ENCODE measurements around the gene SASH1.

The SASH1 gene

DNA sequence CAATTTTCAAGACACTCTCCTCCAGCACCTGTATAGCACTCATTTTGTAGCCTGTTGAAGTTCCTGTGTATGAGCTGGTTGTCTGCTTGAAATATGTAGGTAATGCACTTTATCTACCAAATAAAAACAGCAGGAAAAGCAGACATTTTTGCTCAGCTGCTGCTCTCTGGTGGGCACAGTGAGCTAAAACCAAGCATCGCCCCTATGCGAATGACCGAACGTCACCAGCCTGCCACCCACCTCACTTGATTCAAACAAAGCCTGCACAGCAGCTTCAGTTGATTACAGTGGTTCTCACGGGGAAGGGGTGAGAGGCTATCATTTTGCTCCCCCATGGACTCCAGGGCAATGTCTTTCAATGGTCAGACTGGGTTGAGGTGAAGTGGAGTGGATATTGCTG lies 185.7 kb downstream of the SASH1 start:
- DNase-seq: no peak

DNA sequence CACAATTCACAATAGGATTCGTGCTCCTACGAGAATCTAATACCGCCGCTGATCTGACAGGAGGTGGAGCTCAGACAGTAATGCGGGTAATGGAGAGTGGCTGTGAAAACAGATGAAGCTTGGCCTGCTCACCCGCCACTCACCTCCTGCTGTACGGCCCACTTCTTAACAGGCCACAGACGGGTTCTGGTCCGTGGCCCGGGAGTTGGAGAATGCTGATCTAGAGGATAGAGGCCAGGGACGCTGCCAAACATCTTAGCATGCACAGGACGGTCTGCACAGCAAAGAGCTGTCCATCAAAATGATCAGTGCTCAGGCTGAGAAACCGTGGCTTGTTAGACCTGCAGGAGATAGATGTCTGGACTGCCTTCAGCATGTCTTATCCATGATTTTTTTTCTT lies 186.4 kb downstream of the SASH1 start:
- DNase-seq: no peak

DNA sequence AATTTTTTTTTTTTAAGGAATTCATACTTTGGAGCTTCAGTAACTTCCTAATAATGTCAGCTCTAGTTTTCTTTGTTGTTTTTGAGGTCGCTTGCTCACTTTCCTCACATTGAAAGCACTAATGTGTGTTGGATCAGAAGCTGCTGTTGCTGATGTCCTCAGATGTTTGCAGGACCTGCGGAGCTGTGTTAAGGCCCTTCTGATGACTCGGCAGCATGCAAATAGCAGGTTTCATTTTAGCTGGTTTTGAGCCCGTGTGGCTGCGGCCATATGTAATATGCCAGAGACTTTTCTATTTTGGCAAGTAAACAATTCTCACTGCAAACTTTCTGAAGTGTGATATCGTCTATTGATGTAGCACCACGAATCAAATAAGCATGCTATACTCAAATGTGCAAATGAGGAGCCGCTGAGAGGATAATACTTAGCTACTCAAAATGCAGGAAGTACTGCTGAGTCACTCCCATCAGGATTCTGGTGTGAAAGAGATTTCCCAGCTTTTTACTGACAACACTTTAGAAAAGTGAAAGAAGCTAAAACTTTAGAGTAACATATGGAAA lies 187.8 kb downstream of the SASH1 start:
- DNase-seq: no peak

DNA sequence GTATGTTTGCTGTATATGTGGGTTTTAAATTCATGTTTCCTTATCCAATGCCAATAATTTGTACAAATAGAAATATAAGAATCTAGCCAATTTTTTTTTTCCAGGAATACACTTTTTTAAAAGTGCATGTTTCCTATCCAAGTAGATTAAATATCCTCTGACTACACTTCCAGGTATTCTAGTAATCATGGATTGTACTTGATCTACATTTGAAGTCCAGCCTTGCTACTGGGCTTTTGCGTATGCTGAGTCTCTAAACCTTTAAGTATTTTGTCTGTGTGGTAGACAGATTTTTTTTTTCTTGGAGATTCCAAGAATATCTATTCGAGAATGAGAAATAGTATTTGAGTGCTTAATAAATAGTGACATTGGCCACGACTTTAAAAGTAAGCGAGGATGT lies 188.3 kb downstream of the SASH1 start:
- DNase-seq: no peak

DNA sequence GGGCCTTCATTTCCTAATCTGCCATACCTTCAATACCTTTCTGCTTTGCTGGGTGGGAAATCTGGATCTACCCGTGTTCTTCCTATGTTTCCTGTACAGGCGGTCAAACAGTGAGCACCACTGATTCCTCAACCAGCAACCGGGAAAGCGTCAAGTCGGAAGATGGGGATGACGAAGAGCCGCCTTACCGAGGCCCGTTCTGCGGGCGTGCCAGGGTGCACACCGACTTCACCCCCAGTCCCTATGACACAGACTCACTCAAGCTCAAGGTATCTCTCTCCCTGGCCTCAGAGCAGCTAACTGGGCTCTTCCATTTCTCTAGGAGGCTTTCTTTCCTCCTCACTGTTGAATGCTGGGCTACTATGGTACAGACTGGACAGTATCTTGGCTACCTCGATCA lies 190.1 kb downstream of the SASH1 start:
- DNase-seq: no peak

- DNase-seq: no peak
Measured at GRCh38 chr6:148533309-148534107, 190.9 kb downstream of the SASH1 start.

- no peak for DNase-seq
Measured at GRCh38 chr6:148534871-148535270, 192.2 kb downstream of the SASH1 start.

- no peak for DNase-seq
Measured at GRCh38 chr6:148535381-148535780, 192.7 kb downstream of the SASH1 start.

GRCh38 chr6:148535976-148536375 lies 193.3 kb downstream of the SASH1 start:
- DNase-seq: no peak

GRCh38 chr6:148538261-148539190 lies 195.9 kb downstream of the SASH1 start:
- DNase-seq: no peak

DNA sequence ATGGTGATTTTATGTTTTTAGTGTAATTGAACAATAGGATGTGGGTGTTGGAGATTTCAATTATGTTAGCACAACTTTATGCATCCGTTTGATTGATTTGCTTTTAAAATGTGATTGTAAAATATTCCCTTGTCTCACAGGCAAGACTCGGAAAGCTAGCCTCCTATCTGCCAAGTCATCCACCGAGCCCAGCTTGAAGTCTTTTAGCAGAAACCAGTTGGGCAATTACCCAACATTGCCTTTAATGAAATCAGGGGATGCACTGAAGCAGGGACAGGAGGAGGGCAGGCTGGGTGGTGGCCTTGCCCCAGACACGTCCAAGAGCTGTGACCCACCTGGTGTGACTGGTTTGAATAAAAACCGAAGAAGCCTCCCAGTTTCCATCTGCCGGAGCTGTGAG lies 200.9 kb downstream of the SASH1 start:
- no peak for DNase-seq

GRCh38 chr6:148544421-148544820 lies 201.8 kb downstream of the SASH1 start:
- no peak for DNase-seq

DNA sequence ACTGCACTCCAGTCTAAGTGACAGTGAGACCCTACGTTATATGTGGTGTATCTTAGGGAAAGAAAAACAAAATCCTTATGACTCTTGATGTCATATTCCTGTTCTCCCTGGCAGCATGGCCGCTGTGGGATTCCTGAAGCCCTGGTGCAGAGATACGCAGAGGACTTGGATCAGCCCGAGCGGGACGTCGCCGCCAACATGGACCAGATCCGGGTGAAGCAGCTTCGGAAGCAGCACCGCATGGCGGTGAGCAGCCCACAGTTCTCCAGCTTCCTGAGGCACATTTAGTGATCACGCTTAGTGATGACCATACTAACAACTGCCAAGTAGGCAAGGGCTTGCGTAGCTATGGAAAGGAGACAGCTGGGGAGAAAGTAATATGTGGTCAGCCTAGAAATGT lies 203.3 kb downstream of the SASH1 start:
- no peak for DNase-seq

- no peak for DNase-seq
Measured at GRCh38 chr6:148547110-148547509, 204.5 kb downstream of the SASH1 start.

DNA sequence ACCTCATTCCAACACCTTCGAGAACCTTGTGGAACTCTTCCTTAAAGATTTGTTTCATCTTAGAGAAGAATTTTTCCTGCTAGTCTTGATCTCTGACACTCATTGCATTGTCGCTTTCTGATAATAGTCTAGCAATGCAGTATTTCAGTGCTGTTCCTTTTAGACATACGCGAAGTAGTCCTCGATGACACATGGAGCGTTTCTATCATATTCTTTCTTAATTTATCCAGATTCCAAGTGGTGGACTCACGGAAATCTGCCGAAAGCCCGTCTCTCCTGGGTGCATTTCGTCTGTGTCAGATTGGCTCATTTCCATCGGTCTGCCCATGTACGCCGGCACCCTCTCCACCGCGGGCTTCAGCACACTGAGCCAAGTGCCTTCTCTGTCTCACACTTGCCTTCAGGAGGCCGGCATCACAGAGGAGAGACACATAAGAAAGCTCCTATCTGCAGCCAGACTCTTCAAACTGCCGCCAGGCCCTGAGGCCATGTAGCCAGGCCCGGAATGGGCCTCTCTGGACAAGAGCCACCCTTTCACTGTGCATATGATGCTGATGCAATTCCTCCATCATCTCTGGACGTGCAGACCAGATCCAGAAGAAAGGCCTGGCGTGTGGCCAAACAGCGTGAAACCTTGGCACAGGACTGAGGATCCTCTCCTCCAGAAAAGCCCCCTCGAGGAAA lies 205.6 kb downstream of the SASH1 start:
- DNase-seq: no peak

DNA sequence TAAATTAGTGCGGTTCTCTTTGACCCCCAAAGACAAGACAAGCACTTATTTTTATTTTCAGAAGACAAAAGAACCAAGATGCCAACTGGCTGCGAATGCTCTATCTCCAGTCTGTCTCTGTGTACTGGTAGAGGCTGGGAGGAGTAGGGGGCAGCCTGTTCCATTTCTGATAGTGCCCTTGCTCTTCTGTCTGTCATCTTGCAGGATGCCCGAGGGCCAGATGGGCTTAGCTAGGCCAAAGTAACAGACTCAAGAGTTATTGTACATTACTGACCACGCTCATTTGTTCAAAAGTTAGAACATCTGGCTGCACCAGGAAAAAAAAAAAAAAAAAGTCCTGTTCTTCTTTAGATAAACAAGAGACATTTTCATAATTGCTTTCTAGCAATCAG lies 206.1 kb downstream of the SASH1 start:
- DNase-seq: no peak

GRCh38 chr6:148550569-148550968 lies 207.9 kb downstream of the SASH1 start:
- DNase-seq: no peak

GRCh38 chr6:148551226-148551625 lies 208.6 kb downstream of the SASH1 start:
- no peak for DNase-seq

DNA sequence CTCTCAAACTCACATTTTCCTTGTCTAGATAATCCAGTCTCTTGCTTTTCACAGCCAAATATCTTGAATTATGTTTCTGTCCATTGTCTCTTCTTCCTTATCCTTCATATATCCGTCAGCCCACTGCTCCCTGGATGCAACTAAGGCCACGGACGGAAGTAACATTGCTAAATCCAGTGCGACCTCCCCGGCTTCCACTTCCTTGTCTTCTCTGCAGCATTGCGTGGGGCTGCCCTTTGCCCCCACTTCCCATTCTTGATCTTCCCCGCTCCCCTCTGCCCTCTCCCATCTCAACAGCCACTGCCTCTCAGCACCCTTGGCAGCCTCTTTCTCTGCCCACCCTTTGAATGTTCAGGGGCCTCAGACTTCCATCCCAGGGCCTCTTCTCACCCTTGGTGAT lies 213.8 kb downstream of the SASH1 start:
- DNase-seq: no peak

- DNase-seq: peak in 1 of 2 experiments; percentile 5
Measured at GRCh38 chr6:148557796-148558321, 215.2 kb downstream of the SASH1 start.

DNA sequence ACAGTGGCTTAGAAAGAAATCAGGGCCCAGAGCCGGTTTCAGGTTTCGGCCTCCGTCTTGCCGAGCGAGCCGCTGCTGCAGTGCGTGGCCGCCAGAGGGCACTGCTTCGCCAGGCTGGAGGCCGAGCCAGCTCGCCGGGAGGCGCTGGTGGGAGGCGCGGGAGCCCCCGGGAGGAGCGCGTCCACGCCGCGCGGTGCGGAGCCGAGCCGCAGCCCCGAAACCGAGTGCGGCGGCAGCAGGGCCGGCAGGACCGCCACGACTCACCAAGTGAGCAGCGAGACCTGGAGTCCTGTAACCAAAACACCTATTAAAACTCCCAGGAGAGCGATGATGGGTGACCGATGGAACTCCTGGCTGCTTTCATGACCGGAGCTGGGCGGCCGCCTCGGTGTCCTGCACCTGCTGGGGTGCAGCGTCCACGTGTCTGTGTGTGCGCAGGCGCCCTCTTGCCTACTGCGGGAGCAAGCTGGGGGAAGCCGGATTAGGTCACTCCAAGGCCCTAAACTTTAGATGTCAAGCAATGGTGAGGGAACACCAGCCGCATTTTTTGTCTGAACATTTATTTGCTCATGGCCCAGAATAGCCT lies 217.3 kb downstream of the SASH1 start:
- DNase-seq: peak; percentile 13 to 41

GRCh38 chr6:148561629-148562028 lies 219.0 kb downstream of the SASH1 start:
- no peak for DNase-seq

Data from AML-193 (cell line).